ENCODE results near the gene MAP10. TPM values are rescaled to one million over a fixed set of nuclear protein-coding genes. Genes with fewer than 3 reads are reported as not detected.

MAP10 gene
- total RNA-seq, 1 donor from 2014 or later: 4.9 TPM

- H3K9me3 Mint-ChIP-seq (ENCODE audit: unreplicated experiment): no peaks in the 10 kb centered on the region
- H3K27ac Mint-ChIP-seq (ENCODE audit: unreplicated experiment): no peak overlapping the region
Measured at GRCh38 chr1:232788235-232788872, 16.9 kb upstream of the MAP10 start.

DNA sequence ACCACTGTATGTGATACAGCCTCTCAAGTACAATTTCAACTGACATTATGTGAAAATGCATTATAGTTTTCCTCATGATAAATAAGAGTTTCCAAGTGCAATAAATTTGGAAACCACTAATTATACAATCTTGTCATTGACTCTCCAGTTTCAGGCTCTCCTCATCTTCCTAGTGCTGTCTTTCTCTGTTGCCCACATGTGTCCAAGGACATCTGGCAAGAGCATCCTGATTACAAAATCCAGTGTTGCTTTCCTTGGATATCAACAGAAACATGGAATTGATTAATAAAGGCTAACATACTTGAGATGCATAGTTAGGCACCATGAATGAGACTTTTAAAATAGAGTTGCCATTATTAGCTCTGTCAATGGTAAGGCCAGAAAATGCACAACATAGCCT is 15.6 kb upstream of the MAP10 start:
- no peak for DNase-seq (ENCODE audit: low spot score)
- Mint-ChIP-seq H3K27ac (ENCODE audit: unreplicated experiment) (no peak overlapping the region), H3K36me3 (ENCODE audit: low read depth, unreplicated experiment) (no peaks in the 10 kb centered on the region), H3K9me3 (ENCODE audit: unreplicated experiment) (no peaks in the 10 kb centered on the region), H3K27me3 (ENCODE audit: unreplicated experiment) (peaks cover 1% of the 10 kb centered on the region), H3K4me3 (ENCODE audit: unreplicated experiment) (no peak overlapping the region), H3K4me1 (ENCODE audit: unreplicated experiment) (no peaks in the 10 kb centered on the region)
- TF ChIP-seq CTCF (IDR thresholded peaks at IDR 0.05; ENCODE audit: unreplicated experiment): no peak

More at GRCh38 chr1:232788235-232788872, 16.9 kb upstream of the MAP10 start:
- Mint-ChIP-seq H3K4me3 (ENCODE audit: unreplicated experiment) (no peak overlapping the region), H3K36me3 (ENCODE audit: low read depth, unreplicated experiment) (no peaks in the 10 kb centered on the region), H3K4me1 (ENCODE audit: unreplicated experiment) (no peaks in the 10 kb centered on the region), H3K27me3 (ENCODE audit: unreplicated experiment) (peaks cover 1% of the 10 kb centered on the region)
- TF ChIP-seq CTCF (IDR thresholded peaks at IDR 0.05; ENCODE audit: unreplicated experiment): no peak
- no peak for DNase-seq (ENCODE audit: low spot score)

DNA sequence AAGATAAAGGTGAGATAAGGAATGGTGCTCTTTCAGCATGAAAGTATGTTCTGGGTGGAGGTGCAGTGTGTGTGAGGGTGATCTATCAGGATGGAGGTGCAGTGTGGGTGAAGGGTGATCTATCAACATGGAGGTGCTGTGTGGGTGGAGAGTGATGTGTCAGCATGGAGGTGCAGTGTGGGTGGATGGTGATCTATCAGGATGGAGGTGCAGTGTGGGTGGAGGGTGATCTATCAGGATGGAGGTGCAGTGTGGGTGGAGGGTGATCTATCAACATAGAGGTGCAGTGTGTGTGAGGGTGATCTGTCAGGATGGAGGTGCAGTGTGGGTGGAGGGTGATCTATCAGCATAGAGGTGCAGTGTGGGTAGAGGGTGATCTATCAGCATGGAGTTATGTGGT is 12.3 kb upstream of the MAP10 start:
- H3K9me3 Mint-ChIP-seq (ENCODE audit: unreplicated experiment): no peaks in the 10 kb centered on the region
- peaks cover 1% of the 10 kb centered on the region for H3K27me3 Mint-ChIP-seq (ENCODE audit: unreplicated experiment)
- no peaks in the 10 kb centered on the region for H3K4me1 Mint-ChIP-seq (ENCODE audit: unreplicated experiment)
- no peak overlapping the region for H3K27ac Mint-ChIP-seq (ENCODE audit: unreplicated experiment)
- no peak overlapping the region for H3K4me3 Mint-ChIP-seq (ENCODE audit: unreplicated experiment)
- no peaks in the 10 kb centered on the region for H3K36me3 Mint-ChIP-seq (ENCODE audit: low read depth, unreplicated experiment)
- no peak for TF ChIP-seq CTCF (IDR thresholded peaks at IDR 0.05; ENCODE audit: unreplicated experiment)
- DNase-seq (ENCODE audit: low spot score): no peak

DNA sequence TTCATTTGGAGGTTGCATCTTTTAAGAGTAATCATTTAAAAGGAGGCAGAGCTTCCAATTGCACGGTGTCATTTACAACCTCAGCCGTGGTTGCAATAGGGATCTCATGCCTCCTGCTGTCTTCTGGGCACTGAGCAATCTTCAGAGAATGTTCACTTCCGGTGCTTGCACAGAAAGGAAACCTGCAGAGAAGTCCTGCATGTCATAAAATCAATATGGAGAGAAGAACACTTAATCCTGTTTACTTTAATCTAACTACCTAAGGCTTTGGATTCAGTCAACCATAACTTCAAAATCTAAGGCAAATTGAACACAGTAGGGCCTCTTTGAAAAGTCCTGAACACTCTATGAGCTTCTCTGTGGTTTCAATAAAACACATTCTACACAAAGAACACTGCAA is 11.3 kb upstream of the MAP10 start:
- no peak overlapping the region for H3K4me3 Mint-ChIP-seq (ENCODE audit: unreplicated experiment)

More for the DNA sequence above, 11.3 kb upstream of the MAP10 start:
- Mint-ChIP-seq H3K27me3 (ENCODE audit: unreplicated experiment) (peaks cover 1% of the 10 kb centered on the region), H3K4me1 (ENCODE audit: unreplicated experiment) (no peaks in the 10 kb centered on the region), H3K27ac (ENCODE audit: unreplicated experiment) (no peak overlapping the region), H3K36me3 (ENCODE audit: low read depth, unreplicated experiment) (no peaks in the 10 kb centered on the region), H3K9me3 (ENCODE audit: unreplicated experiment) (no peaks in the 10 kb centered on the region)
- DNase-seq (ENCODE audit: low spot score): no peak
- TF ChIP-seq CTCF (IDR thresholded peaks at IDR 0.05; ENCODE audit: unreplicated experiment): no peak
